SK-N-SH treated with all-trans-retinoic acid at 6 μM for 48 hours (cell line): ENCODE data around the gene CHST9.

ENCODE experiments used
- ATAC-seq: fragments of 200-7000 bp; cut with Tn5 transposase; 3 replicates; pipeline ENCODE4 v1.9.1; 2020; ENCODE audit warnings: mild to moderate bottlenecking, moderate library complexity
- ARNTL ChIP-seq: fragments of 450-650 bp; formaldehyde crosslinking; IDR thresholded peaks from 2 replicates; pipeline ENCODE4 v1.5.0; 2020; ENCODE audit warnings: low read depth, mild to moderate bottlenecking, moderate library complexity, borderline replicate concordance
- CSDC2 ChIP-seq: fragments of 250-450 bp; sonication (Bioruptor Pico); IDR thresholded peaks from 2 replicates; pipeline ENCODE4 v1.5.0; 2020; ENCODE audit warnings: mild to moderate bottlenecking, moderate library complexity
- CSRNP3 ChIP-seq: fragments of 250-450 bp; sonication (Bioruptor Pico); IDR thresholded peaks from 2 replicates; pipeline ENCODE4 v1.5.1; 2021; ENCODE audit warnings: mild to moderate bottlenecking, moderate library complexity
- ESRRG ChIP-seq: fragments of 250-450 bp; sonication (Bioruptor Pico); IDR thresholded peaks from 2 replicates; pipeline ENCODE4 v1.6.1; 2021; ENCODE audit warnings: mild to moderate bottlenecking
- GLIS3 ChIP-seq: fragments of 250-450 bp; sonication (Bioruptor Pico); IDR thresholded peaks from 2 replicates; pipeline ENCODE4 v1.5.0; 2020; ENCODE audit warnings: mild to moderate bottlenecking, moderate library complexity
- ISL1 ChIP-seq: fragments of 250-450 bp; sonication (Bioruptor Pico); IDR thresholded peaks from 2 replicates; pipeline ENCODE4 v2.1.2; 2022; ENCODE audit warnings: mild to moderate bottlenecking, moderate library complexity
- PATZ1 ChIP-seq: fragments of 250-450 bp; sonication (Bioruptor Pico); IDR thresholded peaks from 2 replicates; pipeline ENCODE4 v1.8.0; 2020; ENCODE audit warnings: mild to moderate bottlenecking, moderate library complexity, borderline replicate concordance
- POU6F1 ChIP-seq: fragments of 250-450 bp; sonication (Bioruptor Pico); IDR thresholded peaks from 2 replicates; pipeline ENCODE4 v1.8.0; 2021; ENCODE audit warnings: low read depth, mild to moderate bottlenecking, moderate library complexity, borderline replicate concordance
- PPARA ChIP-seq: fragments of 250-450 bp; sonication (Bioruptor Pico); IDR thresholded peaks from 2 replicates; pipeline ENCODE4 v1.5.0; 2020; ENCODE audit warnings: mild to moderate bottlenecking, borderline replicate concordance
- RARB ChIP-seq: fragments of 250-450 bp; sonication (Bioruptor Pico); IDR thresholded peaks from 2 replicates; pipeline ENCODE4 v1.8.0; 2021; ENCODE audit warnings: mild to moderate bottlenecking, moderate library complexity
- SNAI2 ChIP-seq: fragments of 250-450 bp; sonication (Bioruptor Pico); IDR thresholded peaks from 2 replicates; pipeline ENCODE4 v1.5.0; 2020; ENCODE audit warnings: mild to moderate bottlenecking, moderate library complexity
- TCF4 ChIP-seq: fragments of 250-450 bp; sonication (Bioruptor Pico); IDR thresholded peaks from 2 replicates; pipeline ENCODE4 v1.8.0; 2021; ENCODE audit warnings: mild to moderate bottlenecking, moderate library complexity, borderline replicate concordance
- TOX ChIP-seq: fragments of 250-450 bp; sonication (Bioruptor Pico); IDR thresholded peaks from 2 replicates; pipeline ENCODE4 v1.8.0; 2021; ENCODE audit warnings: mild to moderate bottlenecking, moderate library complexity, borderline replicate concordance
- TSHZ2 ChIP-seq: fragments of 250-450 bp; sonication (Bioruptor Pico); IDR thresholded peaks from 2 replicates; pipeline ENCODE4 v1.5.0; 2020; ENCODE audit warnings: mild to moderate bottlenecking, moderate library complexity
- ZC3H10 ChIP-seq: fragments of 250-450 bp; sonication (Bioruptor Pico); IDR thresholded peaks from 2 replicates; pipeline ENCODE4 v1.5.1; 2021; ENCODE audit warnings: mild to moderate bottlenecking, moderate library complexity
- ZFP3 ChIP-seq: fragments of 250-450 bp; sonication (Bioruptor Pico); IDR thresholded peaks from 2 replicates; pipeline ENCODE4 v1.5.0; 2020; ENCODE audit warnings: mild to moderate bottlenecking, moderate library complexity
- ZNF8 ChIP-seq: fragments of 450-650 bp; formaldehyde crosslinking; IDR thresholded peaks from 2 replicates; pipeline ENCODE4 v1.5.0; 2020; ENCODE audit warnings: mild to moderate bottlenecking, moderate library complexity

The CHST9 gene

GRCh38 chr18:27061488-27062095 is 123.5 kb downstream of the CHST9 start:
- no peak for ATAC-seq
- TF ChIP-seq CSRNP3 (CRISPR knock-in tag) (no peak), PPARA (no peak), TCF4 (CRISPR knock-in tag) (no peak), CSDC2 (no peak), ISL1 (no peak), TSHZ2 (CRISPR knock-in tag) (no peak), ZNF8 (no peak), PATZ1 (CRISPR knock-in tag) (no peak), ARNTL (CRISPR knock-in tag) (no peak), GLIS3 (CRISPR knock-in tag) (no peak), ZFP3 (CRISPR knock-in tag) (no peak), ZC3H10 (no peak), ESRRG (no peak)

- TF ChIP-seq SNAI2 (CRISPR knock-in tag) (no peak), GLIS3 (CRISPR knock-in tag) (no peak)
- ATAC-seq = no peak
Measured at GRCh38 chr18:27057519-27058234, 127.4 kb downstream of the CHST9 start.

- no peak for TF ChIP-seq TCF4 (CRISPR knock-in tag)
- TF ChIP-seq TOX (CRISPR knock-in tag) = no peak
- no peak for TF ChIP-seq POU6F1
- no peak for TF ChIP-seq RARB
- TF ChIP-seq PPARA = no peak
- no peak for TF ChIP-seq TSHZ2 (CRISPR knock-in tag)
- no peak for TF ChIP-seq ZC3H10
- TF ChIP-seq CSRNP3 (CRISPR knock-in tag) = no peak
- ATAC-seq = no peak
Measured at GRCh38 chr18:27054926-27055325, 130.2 kb downstream of the CHST9 start.
